ENCODE data around the gene TSSK1B. TPM values are rescaled to one million over a fixed set of nuclear protein-coding genes. Genes with fewer than 3 reads are reported as not detected.
"Not testable (repeated sequence)": the region's sequence is repeated elsewhere in the genome, so short reads cannot be mapped to it uniquely, and the experiment has no call there.

Gene TSSK1B, protein sequence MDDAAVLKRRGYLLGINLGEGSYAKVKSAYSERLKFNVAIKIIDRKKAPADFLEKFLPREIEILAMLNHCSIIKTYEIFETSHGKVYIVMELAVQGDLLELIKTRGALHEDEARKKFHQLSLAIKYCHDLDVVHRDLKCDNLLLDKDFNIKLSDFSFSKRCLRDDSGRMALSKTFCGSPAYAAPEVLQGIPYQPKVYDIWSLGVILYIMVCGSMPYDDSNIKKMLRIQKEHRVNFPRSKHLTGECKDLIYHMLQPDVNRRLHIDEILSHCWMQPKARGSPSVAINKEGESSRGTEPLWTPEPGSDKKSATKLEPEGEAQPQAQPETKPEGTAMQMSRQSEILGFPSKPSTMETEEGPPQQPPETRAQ
- not detected for total RNA-seq

DNA sequence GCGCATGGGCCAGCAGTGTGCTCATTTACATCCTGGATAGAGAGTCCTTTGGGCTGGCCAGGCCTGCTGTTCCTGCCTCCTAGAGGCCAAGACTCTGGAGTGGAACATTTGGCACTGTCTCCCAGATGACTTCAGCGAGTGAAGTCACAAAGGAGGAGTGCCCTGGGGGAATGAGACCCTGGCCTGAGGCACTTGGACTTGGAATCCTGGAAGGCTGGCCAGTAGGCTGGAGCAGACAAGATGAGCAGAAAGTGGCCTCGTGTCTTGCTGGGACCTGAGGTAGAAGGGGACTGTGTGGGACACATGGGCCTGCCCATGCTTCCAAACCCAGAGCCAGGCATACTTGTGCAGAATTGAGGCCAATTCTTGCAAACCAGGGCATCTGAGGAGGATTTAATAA, at the start of gene TSSK1B:
TSSK1B (minus strand) TSS at position 101 of the 400 bp plus-strand sequence. CDS start 150 bp downstream, outside the sequence.
- Mint-ChIP-seq H3K27me3 (peaks cover 5% of the 10 kb centered on the region), H3K36me3 (no peaks in the 10 kb centered on the region), H3K9me3 (no peaks in the 10 kb centered on the region), H3K4me3 (no peak within 1 kb of the TSS), H3K27ac (no peak within 1 kb of the TSS), H3K4me1 (peaks cover 3% of the 10 kb centered on the region)
- DNase-seq = no peak

DNA sequence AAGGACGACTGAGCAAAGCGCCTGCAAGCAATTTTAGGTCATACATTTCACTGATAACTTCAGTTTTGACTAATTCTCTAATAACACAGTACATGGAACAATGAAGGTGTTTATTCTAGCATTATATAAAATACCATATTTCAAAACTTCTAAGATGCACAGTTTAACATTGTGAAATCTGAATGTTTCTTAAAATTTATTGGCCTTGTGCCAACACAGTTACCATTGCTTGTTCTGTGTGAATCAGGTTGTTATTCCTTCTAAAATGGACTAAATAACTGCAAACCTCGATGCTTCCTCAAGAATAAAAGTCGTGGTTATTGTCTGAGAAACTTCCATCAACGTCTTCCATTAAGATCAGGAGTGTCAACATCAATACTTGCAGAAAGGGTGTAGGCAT, 45.5 kb upstream of the TSSK1B start:
- no peak overlapping the region for H3K27ac Mint-ChIP-seq
- peaks cover 31% of the 10 kb centered on the region for H3K27me3 Mint-ChIP-seq

GRCh38 chr5:113478691-113479090, 43.9 kb upstream of the TSSK1B start:
- Mint-ChIP-seq H3K27ac (no peak overlapping the region), H3K9me3 (no peaks in the 10 kb centered on the region), H3K27me3 (peaks cover 35% of the 10 kb centered on the region), H3K36me3 (no peaks in the 10 kb centered on the region), H3K4me1 (no peaks in the 10 kb centered on the region), H3K4me3 (no peak overlapping the region)
- DNase-seq = no peak

More for the DNA sequence above, 45.5 kb upstream of the TSSK1B start:
- Mint-ChIP-seq H3K4me3 (no peak overlapping the region), H3K4me1 (no peaks in the 10 kb centered on the region), H3K9me3 (no peaks in the 10 kb centered on the region), H3K36me3 (no peaks in the 10 kb centered on the region)
- no peak for DNase-seq

DNA sequence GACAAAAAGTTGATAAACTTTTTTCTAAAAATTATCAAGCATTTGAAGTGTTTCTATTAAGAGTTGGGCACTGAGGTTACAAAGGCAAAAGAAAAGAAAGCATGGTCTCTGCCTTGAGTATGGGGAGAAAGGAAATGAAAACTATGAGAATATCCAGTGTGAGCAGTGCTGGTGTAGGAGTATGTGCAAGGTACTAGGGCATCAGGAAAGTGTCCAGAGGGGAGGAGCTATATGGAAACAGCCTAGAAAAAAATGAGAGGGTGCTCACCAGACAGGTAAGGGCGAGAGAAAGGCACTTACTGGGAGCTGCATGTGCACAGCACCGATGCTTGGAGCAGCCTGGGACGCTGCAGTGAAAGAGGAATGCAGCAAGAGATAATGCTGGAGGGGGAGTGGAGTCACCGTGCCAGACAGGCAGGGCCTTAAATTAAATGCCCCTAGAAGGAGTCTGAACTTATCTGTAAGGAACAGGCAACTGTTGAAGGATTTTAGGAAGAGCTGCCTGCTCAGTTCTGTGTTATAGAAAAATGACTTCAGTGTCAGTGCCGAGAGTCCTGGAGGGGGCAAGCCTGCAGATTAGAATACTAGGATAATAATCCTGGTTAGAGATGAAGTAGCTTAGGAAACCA, 39.4 kb upstream of the TSSK1B start:
- peaks cover 6% of the 10 kb centered on the region for H3K9me3 Mint-ChIP-seq
- no peaks in the 10 kb centered on the region for H3K36me3 Mint-ChIP-seq
- DNase-seq = no peak
- H3K27me3 Mint-ChIP-seq = peaks cover 34% of the 10 kb centered on the region
- no peak overlapping the region for H3K27ac Mint-ChIP-seq
- no peaks in the 10 kb centered on the region for H3K4me1 Mint-ChIP-seq
- no peak overlapping the region for H3K4me3 Mint-ChIP-seq

GRCh38 chr5:113463032-113463431, 28.2 kb upstream of the TSSK1B start:
- H3K27me3 Mint-ChIP-seq = no peaks in the 10 kb centered on the region
- H3K9me3 Mint-ChIP-seq = no peaks in the 10 kb centered on the region
- H3K4me3 Mint-ChIP-seq = no peak overlapping the region
- no peaks in the 10 kb centered on the region for H3K4me1 Mint-ChIP-seq
- no peaks in the 10 kb centered on the region for H3K36me3 Mint-ChIP-seq
- H3K27ac Mint-ChIP-seq = no peak overlapping the region
- DNase-seq = no peak

DNA sequence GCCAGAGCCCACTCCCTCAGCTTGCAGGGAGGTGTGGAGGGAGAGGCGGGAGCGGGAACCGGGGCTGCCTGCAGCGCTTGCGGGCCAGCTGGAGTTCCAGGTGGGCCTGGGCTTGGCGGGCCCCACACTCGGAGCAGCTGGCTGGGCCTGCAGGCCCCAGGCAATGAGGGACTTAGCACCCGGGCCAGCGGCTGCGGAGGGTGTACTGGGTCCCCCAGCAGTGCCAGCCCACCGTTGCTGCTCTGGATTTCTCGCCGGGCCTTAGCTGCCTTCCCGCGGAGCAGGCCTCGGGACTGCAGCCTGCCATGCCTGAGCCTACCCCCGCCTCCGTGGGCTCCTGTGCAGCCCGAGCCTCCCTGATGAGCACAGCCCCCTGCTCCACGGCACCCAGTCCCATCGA, 22.3 kb upstream of the TSSK1B start:
- not testable (repeated sequence) for H3K4me1 Mint-ChIP-seq, H3K9me3 Mint-ChIP-seq, H3K27me3 Mint-ChIP-seq, DNase-seq, H3K27ac Mint-ChIP-seq, H3K36me3 Mint-ChIP-seq, H3K4me3 Mint-ChIP-seq

GRCh38 chr5:113452941-113453340, 18.2 kb upstream of the TSSK1B start:
- Mint-ChIP-seq H3K36me3 (no peaks in the 10 kb centered on the region), H3K9me3 (no peaks in the 10 kb centered on the region), H3K4me1 (peaks cover 3% of the 10 kb centered on the region), H3K27me3 (no peaks in the 10 kb centered on the region), H3K4me3 (no peak overlapping the region), H3K27ac (no peak overlapping the region)
- no peak for DNase-seq

DNA sequence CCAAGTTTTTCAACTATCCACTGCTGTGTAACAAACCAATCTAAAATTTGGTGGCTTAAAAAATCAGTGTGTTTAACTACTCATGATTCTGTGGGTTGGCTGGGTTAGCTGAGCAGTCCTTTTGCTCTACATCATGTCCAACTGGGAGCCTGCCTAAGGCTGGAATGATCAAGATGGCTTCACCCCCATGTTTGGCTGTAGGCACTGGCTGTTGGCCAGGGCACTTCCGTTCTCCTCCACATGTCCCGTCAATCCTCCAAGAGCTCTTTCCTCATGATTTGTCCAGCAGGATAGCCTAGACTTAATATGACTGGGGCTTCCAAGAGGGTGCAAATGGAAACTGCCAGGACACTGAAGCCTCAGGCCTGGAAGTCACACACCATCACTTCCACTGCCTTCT, 17.0 kb upstream of the TSSK1B start:
- no peaks in the 10 kb centered on the region for H3K9me3 Mint-ChIP-seq
- no peak overlapping the region for H3K4me3 Mint-ChIP-seq
- no peaks in the 10 kb centered on the region for H3K36me3 Mint-ChIP-seq
- peaks cover 6% of the 10 kb centered on the region for H3K27me3 Mint-ChIP-seq
- no peak for DNase-seq
- H3K4me1 Mint-ChIP-seq = peaks cover 3% of the 10 kb centered on the region
- no peak overlapping the region for H3K27ac Mint-ChIP-seq

DNA sequence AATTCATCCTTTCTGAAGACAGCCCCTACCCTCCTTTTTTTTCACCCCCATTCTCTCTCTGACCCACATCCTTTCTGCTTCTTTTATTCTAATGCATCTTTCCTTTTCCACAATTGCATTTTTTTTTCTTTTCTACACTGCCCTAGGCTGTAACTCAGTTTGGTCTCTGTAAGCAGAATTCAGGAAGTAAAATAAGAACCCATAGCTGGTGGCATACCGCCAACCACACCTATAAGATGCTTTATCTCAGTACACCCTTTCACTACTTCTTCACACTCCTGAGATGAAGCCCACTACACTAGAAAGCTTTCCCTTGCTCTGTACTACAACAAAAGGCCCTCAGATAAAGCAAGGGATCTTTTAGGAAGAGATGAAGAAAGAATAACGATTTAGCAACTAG, 16.1 kb upstream of the TSSK1B start:
- DNase-seq = no peak
- Mint-ChIP-seq H3K36me3 (no peaks in the 10 kb centered on the region), H3K4me3 (no peak overlapping the region), H3K4me1 (peaks cover 3% of the 10 kb centered on the region), H3K9me3 (no peaks in the 10 kb centered on the region), H3K27ac (no peak overlapping the region), H3K27me3 (peaks cover 13% of the 10 kb centered on the region)

DNA sequence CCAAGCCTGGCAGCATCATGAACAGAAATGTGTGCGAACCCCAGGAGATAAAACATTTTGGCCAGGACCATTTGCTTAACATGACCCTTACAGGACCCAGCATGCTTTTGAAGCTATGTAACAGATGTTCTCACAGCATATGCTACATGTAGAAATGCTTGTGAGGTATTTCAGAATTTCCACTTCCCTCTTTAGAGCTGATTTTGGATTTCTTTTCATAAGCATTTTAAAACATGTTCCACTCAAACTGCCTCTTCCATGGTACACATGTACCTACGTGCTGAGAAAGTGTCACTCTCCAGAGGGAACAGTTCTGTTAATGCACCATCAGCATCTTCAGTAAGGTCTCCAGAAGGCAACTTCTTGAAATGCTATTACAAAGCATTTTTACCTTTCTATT, 15.7 kb upstream of the TSSK1B start:
- no peak for DNase-seq
- Mint-ChIP-seq H3K36me3 (no peaks in the 10 kb centered on the region), H3K27me3 (peaks cover 17% of the 10 kb centered on the region), H3K27ac (no peak overlapping the region), H3K9me3 (no peaks in the 10 kb centered on the region), H3K4me3 (no peak overlapping the region), H3K4me1 (peaks cover 3% of the 10 kb centered on the region)

DNA sequence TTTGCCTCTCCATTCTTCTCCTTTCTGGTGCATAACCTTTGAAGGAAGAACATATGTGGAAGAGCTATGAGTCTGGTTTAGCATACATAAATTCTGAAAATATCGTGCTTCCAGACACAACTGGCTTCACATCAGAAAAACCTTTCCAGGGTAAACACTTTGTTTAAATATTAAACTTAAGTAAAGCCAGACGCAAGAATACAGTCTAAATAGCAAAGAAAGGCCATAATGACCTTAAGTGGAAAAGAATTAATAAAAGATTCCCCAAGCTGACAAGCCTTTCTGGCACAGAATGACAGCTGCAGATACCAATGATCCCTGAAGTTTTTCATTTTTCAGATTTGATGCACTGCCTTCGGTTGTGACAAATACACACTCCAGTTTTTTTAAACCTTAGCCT, 13.5 kb upstream of the TSSK1B start:
- no peak for DNase-seq
- Mint-ChIP-seq H3K4me3 (no peak overlapping the region), H3K36me3 (no peaks in the 10 kb centered on the region), H3K27ac (no peak overlapping the region), H3K9me3 (no peaks in the 10 kb centered on the region), H3K27me3 (peaks cover 33% of the 10 kb centered on the region), H3K4me1 (peaks cover 3% of the 10 kb centered on the region)

GRCh38 chr5:113447498-113448050, 12.8 kb upstream of the TSSK1B start:
- Mint-ChIP-seq H3K36me3 (no peaks in the 10 kb centered on the region), H3K4me1 (peaks cover 3% of the 10 kb centered on the region), H3K4me3 (no peak overlapping the region), H3K27ac (no peak overlapping the region), H3K9me3 (peaks cover 5% of the 10 kb centered on the region), H3K27me3 (peaks cover 40% of the 10 kb centered on the region)
- DNase-seq = no peak

DNA sequence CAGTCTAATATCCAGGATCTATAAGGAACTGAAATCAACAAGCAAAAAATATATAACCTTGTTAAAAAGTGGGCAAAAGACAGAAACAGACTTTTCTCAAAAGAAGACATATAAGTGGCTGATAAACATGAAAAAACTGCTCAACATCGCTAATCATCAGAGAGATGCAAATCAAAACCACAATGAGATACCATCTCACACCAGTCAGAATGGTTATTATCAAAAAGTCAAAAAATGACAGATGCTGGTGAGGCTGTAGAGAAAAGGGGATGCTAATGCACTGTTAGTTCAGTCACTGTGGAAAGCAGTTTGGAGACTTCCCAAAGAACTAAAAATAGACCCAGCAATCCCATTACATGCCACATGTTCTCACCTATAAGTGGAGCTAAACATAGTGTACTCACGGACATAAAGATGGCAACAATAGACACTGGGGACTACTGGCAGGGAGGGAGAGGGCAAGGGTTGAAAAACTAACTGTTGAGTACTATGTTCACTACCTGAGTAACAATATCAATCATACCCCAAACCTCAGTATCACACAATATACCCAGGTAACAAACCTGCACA, 11.7 kb upstream of the TSSK1B start:
- Mint-ChIP-seq H3K27me3 (peaks cover 43% of the 10 kb centered on the region), H3K9me3 (peaks cover 6% of the 10 kb centered on the region), H3K27ac (no peak overlapping the region), H3K4me1 (peaks cover 3% of the 10 kb centered on the region), H3K4me3 (no peak overlapping the region), H3K36me3 (no peaks in the 10 kb centered on the region)
- no peak for DNase-seq

DNA sequence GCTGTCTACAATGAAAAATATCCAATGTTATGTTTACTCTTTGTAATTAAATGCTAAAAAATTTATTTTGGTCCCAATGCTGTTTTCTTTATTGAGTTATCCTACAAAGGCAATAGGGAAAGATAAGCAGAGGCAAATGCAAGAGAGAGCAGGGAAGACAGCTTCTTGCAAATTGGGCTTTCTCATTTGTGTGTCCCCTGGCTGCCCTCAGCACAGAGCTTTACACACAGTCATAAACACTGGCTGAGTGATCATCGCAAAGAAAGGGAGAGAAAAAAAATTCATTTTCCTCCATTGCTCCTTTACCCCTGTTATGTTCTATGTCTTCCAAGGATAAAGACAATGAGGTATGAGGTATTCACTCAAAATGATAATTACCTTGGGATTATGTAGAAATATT, 2.3 kb upstream of the TSSK1B start:
- Mint-ChIP-seq H3K36me3 (no peaks in the 10 kb centered on the region), H3K27me3 (peaks cover 8% of the 10 kb centered on the region), H3K4me1 (peaks cover 3% of the 10 kb centered on the region), H3K4me3 (no peak overlapping the region), H3K9me3 (no peaks in the 10 kb centered on the region), H3K27ac (no peak overlapping the region)
- DNase-seq = no peak

DNA sequence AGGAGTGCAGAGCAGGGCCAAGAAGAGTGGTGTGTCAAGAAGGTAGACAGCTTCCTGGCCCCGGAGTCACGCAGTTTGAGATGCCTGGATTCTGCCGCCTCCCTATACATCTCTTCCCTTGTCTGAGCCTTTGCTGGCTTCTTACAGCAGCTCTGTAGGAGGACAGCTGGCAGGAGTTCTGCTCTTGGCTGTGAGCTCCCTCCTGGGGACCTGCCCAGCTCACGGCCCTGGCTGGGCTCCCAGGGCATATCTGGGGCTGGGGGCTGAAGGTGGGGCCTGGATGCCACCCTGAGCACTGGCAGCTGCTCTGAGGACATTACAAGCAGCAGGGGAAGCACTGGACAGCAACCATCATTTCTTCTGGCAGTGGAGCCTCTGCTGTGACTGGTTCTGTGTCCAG, 786 bp upstream of the TSSK1B start:
- H3K4me3 Mint-ChIP-seq = no peak overlapping the region
- H3K27me3 Mint-ChIP-seq = peaks cover 8% of the 10 kb centered on the region
- H3K4me1 Mint-ChIP-seq = peaks cover 3% of the 10 kb centered on the region
- H3K36me3 Mint-ChIP-seq = no peaks in the 10 kb centered on the region
- no peaks in the 10 kb centered on the region for H3K9me3 Mint-ChIP-seq
- H3K27ac Mint-ChIP-seq = no peak overlapping the region
- DNase-seq = no peak
